HG03521 (cell line): Measurements from ENCODE around the gene NDUFA11.
"Not testable (repeated sequence)": the region's sequence is repeated elsewhere in the genome, so short reads cannot be mapped to it uniquely, and the experiment has no call there.

Experiments
- ATAC-seq: cut with Tn5 transposase; IDR thresholded peaks from one replicate; pipeline ENCODE4 v1.9.1; 2021; ENCODE audit warnings: mild to moderate bottlenecking, moderate library complexity; ENCODE audit not compliant: unreplicated experiment

The NDUFA11 gene

GRCh38 chr19:5863030-5863665 is 40.4 kb downstream of the NDUFA11 start:
- no peak for ATAC-seq

- ATAC-seq, result no peak
Measured at GRCh38 chr19:5857203-5858081, 46.1 kb downstream of the NDUFA11 start.

DNA sequence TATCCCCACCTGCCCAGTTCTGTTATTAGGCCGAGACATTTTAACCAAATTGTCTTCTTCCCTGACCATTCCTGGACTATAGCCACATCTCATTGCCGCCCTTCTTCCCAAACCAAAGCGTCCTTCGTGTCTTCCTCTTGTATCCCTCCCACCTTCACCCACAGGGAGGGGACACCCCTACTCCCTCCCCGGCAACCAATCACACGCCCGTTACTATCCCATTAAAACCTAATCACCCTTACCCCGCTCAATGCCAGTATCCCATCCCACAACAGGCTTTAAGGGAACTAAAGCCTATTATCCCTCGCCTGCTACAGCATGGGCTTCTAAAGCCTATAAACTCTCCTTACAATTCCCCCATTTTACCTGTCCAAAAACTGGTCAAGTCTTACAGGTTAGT is 48.4 kb downstream of the NDUFA11 start:
- not testable (repeated sequence) for ATAC-seq

GRCh38 chr19:5854121-5854520 is 49.5 kb downstream of the NDUFA11 start:
- ATAC-seq, result not testable (repeated sequence)

DNA sequence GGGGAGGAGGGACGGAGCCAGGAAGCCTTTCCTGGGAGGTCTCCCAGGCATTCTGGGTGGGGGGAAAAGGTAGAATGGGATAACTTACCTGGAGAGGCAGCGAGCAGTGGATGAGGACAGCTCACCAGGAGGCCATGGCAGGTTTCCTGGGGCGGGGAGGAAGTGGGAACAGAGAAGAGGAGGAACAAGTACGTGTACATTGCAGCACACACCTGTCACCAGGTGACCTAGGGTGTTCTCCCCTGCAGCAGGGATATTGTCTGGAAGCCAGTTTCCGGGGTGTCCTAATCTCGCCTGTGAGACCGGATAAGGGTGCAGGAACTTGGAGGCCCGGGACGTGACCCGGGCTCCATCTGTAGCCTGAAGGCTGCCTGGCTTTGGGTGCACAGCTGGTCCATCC is 52.3 kb downstream of the NDUFA11 start, which contains the start of gene FUT3:
Gene FUT3 (minus strand): TSS at position 148 of the 400 bp plus-strand sequence.
- no peak for ATAC-seq

GRCh38 chr19:5850743-5851293 is 52.8 kb downstream of the NDUFA11 start:
- no peak for ATAC-seq

DNA sequence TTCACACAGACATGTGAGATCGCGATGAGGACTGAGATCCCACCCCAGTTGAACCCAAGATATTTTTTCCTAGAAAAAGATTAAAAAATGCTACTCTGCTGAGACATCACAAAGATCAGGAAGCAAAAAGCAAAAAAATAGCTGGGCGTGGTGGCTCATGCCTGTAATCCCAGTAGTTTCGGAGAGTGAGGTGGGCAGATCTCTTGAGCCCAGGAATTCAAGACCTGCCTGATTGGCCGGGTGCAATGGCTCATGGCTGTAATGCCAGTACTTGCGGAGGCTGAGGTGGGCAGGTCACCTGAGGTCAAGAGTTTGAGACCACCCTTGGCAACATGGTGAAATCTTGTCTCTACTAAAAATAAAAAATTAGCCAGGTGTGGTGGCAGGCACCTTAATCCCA is 53.4 kb downstream of the NDUFA11 start:
- ATAC-seq, result no peak

- ATAC-seq, result not testable (repeated sequence)
Measured at GRCh38 chr19:5848621-5849020, 55.0 kb downstream of the NDUFA11 start.

DNA sequence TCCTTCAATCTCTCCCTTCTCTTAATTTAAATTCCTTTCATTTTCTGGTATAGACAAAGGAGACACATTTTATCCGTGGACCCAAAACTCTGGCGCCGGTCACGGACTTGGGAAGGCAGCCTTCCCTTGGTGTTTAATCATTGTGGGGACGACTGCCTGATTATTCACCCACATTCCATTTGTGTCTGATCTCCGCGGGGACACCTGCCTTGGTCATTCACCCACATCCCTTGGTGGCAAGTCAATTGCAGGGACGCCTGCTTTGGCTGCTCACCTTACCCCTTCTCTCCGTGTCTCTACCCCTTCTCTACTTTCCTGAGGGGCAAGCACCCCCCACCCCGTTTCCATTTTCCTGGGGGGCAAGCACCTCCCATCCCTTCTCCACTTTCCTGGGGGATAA is 55.7 kb downstream of the NDUFA11 start:
- ATAC-seq, result not testable (repeated sequence)
